Measurements from ENCODE around the gene KLF17. TPM values are rescaled to one million over a fixed set of nuclear protein-coding genes. Genes with fewer than 3 reads are reported as not detected.

Gene KLF17
- total RNA-seq (not detected), polyA plus RNA-seq (not detected)

GRCh38 chr1:44118682-44119081, at the start of gene KLF17:
TSS of gene KLF17 (plus strand) at chr1:44118821. CDS start at chr1:44118908, 87 bp downstream.
- Histone ChIP-seq H3K4me1 (ENCODE audit: control insufficient read depth, insufficient read depth, low read length, poor library complexity, severe bottlenecking) (no peaks in the 10 kb centered on the region), H3K27me3 (ENCODE audit: control insufficient read depth, insufficient read depth, low read length) (peaks cover 1% of the 10 kb centered on the region), H3K36me3 (ENCODE audit: control insufficient read depth, insufficient read depth, low read length) (no peaks in the 10 kb centered on the region), H3K4me3 (ENCODE audit: low read depth, low read length) (no peak within 1 kb of the TSS), H3K27ac (ENCODE audit: insufficient read depth, low read length, poor library complexity, severe bottlenecking) (no peak within 1 kb of the TSS), H3K9me3 (ENCODE audit: control insufficient read depth in 2 of 2, low read length in 2 of 2) (no peaks in the 10 kb centered on the region)
- Mint-ChIP-seq H3K27ac (no peak within 1 kb of the TSS), H3K4me1 (no peaks in the 10 kb centered on the region), H3K36me3 (no peaks in the 10 kb centered on the region), H3K9me3 (no peaks in the 10 kb centered on the region), H3K27me3 (peaks cover 24% of the 10 kb centered on the region), H3K4me3 (no peak within 1 kb of the TSS)
- no peak for DNase-seq
- no peak for ATAC-seq (ENCODE audit: low read depth in 2 of 2)

GRCh38 chr1:44071461-44071860, 47.2 kb upstream of the KLF17 start:
- peaks cover 40% of the 10 kb centered on the region for H3K27me3 Mint-ChIP-seq
- no peak for ATAC-seq (ENCODE audit: low read depth in 2 of 2)
- no peaks in the 10 kb centered on the region for H3K27me3 ChIP-seq (ENCODE audit: control insufficient read depth, insufficient read depth, low read length)
- no peak overlapping the region for H3K4me3 ChIP-seq (ENCODE audit: low read depth, low read length)
- H3K36me3 Mint-ChIP-seq: no peaks in the 10 kb centered on the region
- H3K9me3 ChIP-seq (ENCODE audit: control insufficient read depth in 2 of 2, low read length in 2 of 2): no peaks in the 10 kb centered on the region
- H3K36me3 ChIP-seq (ENCODE audit: control insufficient read depth, insufficient read depth, low read length): no peaks in the 10 kb centered on the region
- peaks cover 0 to 4% (median 0%) of the 10 kb centered on the region in 7 donors for H3K9me3 Mint-ChIP-seq
- H3K4me1 ChIP-seq (ENCODE audit: control insufficient read depth, insufficient read depth, low read length, poor library complexity, severe bottlenecking): no peaks in the 10 kb centered on the region
- H3K27ac Mint-ChIP-seq: no peak overlapping the region
- no peak overlapping the region for H3K4me3 Mint-ChIP-seq
- H3K4me1 Mint-ChIP-seq: peaks cover 0 to 5% (median 0%) of the 10 kb centered on the region in 4 donors
- DNase-seq: no peak
- H3K27ac ChIP-seq (ENCODE audit: insufficient read depth, low read length, poor library complexity, severe bottlenecking): no peak overlapping the region

- Histone ChIP-seq H3K36me3 (ENCODE audit: control insufficient read depth, insufficient read depth, low read length) (no peaks in the 10 kb centered on the region), H3K27me3 (ENCODE audit: control insufficient read depth, insufficient read depth, low read length) (no peaks in the 10 kb centered on the region), H3K4me1 (ENCODE audit: control insufficient read depth, insufficient read depth, low read length, poor library complexity, severe bottlenecking) (no peaks in the 10 kb centered on the region), H3K9me3 (ENCODE audit: control insufficient read depth in 2 of 2, low read length in 2 of 2) (no peaks in the 10 kb centered on the region), H3K27ac (ENCODE audit: insufficient read depth, low read length, poor library complexity, severe bottlenecking) (no peak overlapping the region), H3K4me3 (ENCODE audit: low read depth, low read length) (no peak overlapping the region)
- Mint-ChIP-seq H3K4me1 (peaks cover 0 to 5% (median 0%) of the 10 kb centered on the region in 4 donors), H3K4me3 (no peak overlapping the region), H3K27me3 (peaks cover 35% of the 10 kb centered on the region), H3K27ac (no peak overlapping the region), H3K9me3 (peaks cover 0 to 4% (median 0%) of the 10 kb centered on the region in 7 donors), H3K36me3 (no peaks in the 10 kb centered on the region)
- ATAC-seq (ENCODE audit: low read depth in 2 of 2) (no peak), DNase-seq (no peak)
Measured at GRCh38 chr1:44072204-44072603, 46.4 kb upstream of the KLF17 start.

- H3K4me3 ChIP-seq (ENCODE audit: low read depth, low read length): no peak overlapping the region
- H3K27ac ChIP-seq (ENCODE audit: insufficient read depth, low read length, poor library complexity, severe bottlenecking): no peak overlapping the region
- H3K4me1 ChIP-seq (ENCODE audit: control insufficient read depth, insufficient read depth, low read length, poor library complexity, severe bottlenecking): no peaks in the 10 kb centered on the region
- Mint-ChIP-seq H3K27ac (no peak overlapping the region), H3K9me3 (peaks cover 0 to 4% (median 0%) of the 10 kb centered on the region in 7 donors), H3K27me3 (peaks cover 30% of the 10 kb centered on the region), H3K4me1 (peaks cover 0 to 5% (median 0%) of the 10 kb centered on the region in 4 donors), H3K36me3 (no peaks in the 10 kb centered on the region), H3K4me3 (no peak overlapping the region)
- H3K27me3 ChIP-seq (ENCODE audit: control insufficient read depth, insufficient read depth, low read length): no peaks in the 10 kb centered on the region
- no peak for ATAC-seq (ENCODE audit: low read depth in 2 of 2)
- H3K9me3 ChIP-seq (ENCODE audit: control insufficient read depth in 2 of 2, low read length in 2 of 2): no peaks in the 10 kb centered on the region
- DNase-seq: no peak
- H3K36me3 ChIP-seq (ENCODE audit: control insufficient read depth, insufficient read depth, low read length): no peaks in the 10 kb centered on the region
Measured at GRCh38 chr1:44072821-44073220, 45.8 kb upstream of the KLF17 start.

GRCh38 chr1:44073528-44073927, 45.1 kb upstream of the KLF17 start:
- Mint-ChIP-seq H3K4me1 (peaks cover 0 to 5% (median 0%) of the 10 kb centered on the region in 4 donors), H3K36me3 (no peaks in the 10 kb centered on the region), H3K27ac (no peak overlapping the region), H3K4me3 (peak overlapping the region in 1 of 4 donors; percentile 2), H3K9me3 (peaks cover 0 to 4% (median 0%) of the 10 kb centered on the region in 7 donors), H3K27me3 (peaks cover 30% of the 10 kb centered on the region)
- Histone ChIP-seq H3K27ac (ENCODE audit: insufficient read depth, low read length, poor library complexity, severe bottlenecking) (no peak overlapping the region), H3K4me3 (ENCODE audit: low read depth, low read length) (no peak overlapping the region), H3K36me3 (ENCODE audit: control insufficient read depth, insufficient read depth, low read length) (no peaks in the 10 kb centered on the region), H3K4me1 (ENCODE audit: control insufficient read depth, insufficient read depth, low read length, poor library complexity, severe bottlenecking) (no peaks in the 10 kb centered on the region), H3K27me3 (ENCODE audit: control insufficient read depth, insufficient read depth, low read length) (no peaks in the 10 kb centered on the region), H3K9me3 (ENCODE audit: control insufficient read depth in 2 of 2, low read length in 2 of 2) (no peaks in the 10 kb centered on the region)
- ATAC-seq (ENCODE audit: low read depth in 2 of 2) (no peak), DNase-seq (no peak)

GRCh38 chr1:44074415-44074814, 44.2 kb upstream of the KLF17 start:
- Histone ChIP-seq H3K4me1 (ENCODE audit: control insufficient read depth, insufficient read depth, low read length, poor library complexity, severe bottlenecking) (no peaks in the 10 kb centered on the region), H3K4me3 (ENCODE audit: low read depth, low read length) (no peak overlapping the region), H3K9me3 (ENCODE audit: control insufficient read depth in 2 of 2, low read length in 2 of 2) (no peaks in the 10 kb centered on the region), H3K27me3 (ENCODE audit: control insufficient read depth, insufficient read depth, low read length) (no peaks in the 10 kb centered on the region), H3K27ac (ENCODE audit: insufficient read depth, low read length, poor library complexity, severe bottlenecking) (no peak overlapping the region), H3K36me3 (ENCODE audit: control insufficient read depth, insufficient read depth, low read length) (no peaks in the 10 kb centered on the region)
- no peaks in the 10 kb centered on the region for H3K36me3 Mint-ChIP-seq
- H3K4me1 Mint-ChIP-seq: peaks cover 0 to 5% (median 0%) of the 10 kb centered on the region in 4 donors
- no peak overlapping the region for H3K4me3 Mint-ChIP-seq
- H3K27me3 Mint-ChIP-seq: peaks cover 29% of the 10 kb centered on the region
- no peak overlapping the region for H3K27ac Mint-ChIP-seq
- peaks cover 0 to 4% (median 0%) of the 10 kb centered on the region in 7 donors for H3K9me3 Mint-ChIP-seq
- DNase-seq: no peak
- ATAC-seq (ENCODE audit: low read depth in 2 of 2): no peak

- Histone ChIP-seq H3K27ac (ENCODE audit: insufficient read depth, low read length, poor library complexity, severe bottlenecking) (no peak overlapping the region), H3K4me3 (ENCODE audit: low read depth, low read length) (no peak overlapping the region), H3K27me3 (ENCODE audit: control insufficient read depth, insufficient read depth, low read length) (no peaks in the 10 kb centered on the region), H3K9me3 (ENCODE audit: control insufficient read depth in 2 of 2, low read length in 2 of 2) (no peaks in the 10 kb centered on the region), H3K4me1 (ENCODE audit: control insufficient read depth, insufficient read depth, low read length, poor library complexity, severe bottlenecking) (no peaks in the 10 kb centered on the region), H3K36me3 (ENCODE audit: control insufficient read depth, insufficient read depth, low read length) (no peaks in the 10 kb centered on the region)
- DNase-seq (no peak), ATAC-seq (ENCODE audit: low read depth in 2 of 2) (no peak)
- H3K36me3 Mint-ChIP-seq: no peaks in the 10 kb centered on the region
- peaks cover 0 to 4% (median 0%) of the 10 kb centered on the region in 7 donors for H3K9me3 Mint-ChIP-seq
- H3K4me3 Mint-ChIP-seq: no peak overlapping the region
- peaks cover 0 to 5% (median 0%) of the 10 kb centered on the region in 4 donors for H3K4me1 Mint-ChIP-seq
- peaks cover 33% of the 10 kb centered on the region for H3K27me3 Mint-ChIP-seq
- H3K27ac Mint-ChIP-seq: no peak overlapping the region
Measured at GRCh38 chr1:44076066-44076465, 42.6 kb upstream of the KLF17 start.

GRCh38 chr1:44077421-44077820, 41.2 kb upstream of the KLF17 start:
- Histone ChIP-seq H3K4me3 (ENCODE audit: low read depth, low read length) (no peak overlapping the region), H3K36me3 (ENCODE audit: control insufficient read depth, insufficient read depth, low read length) (no peaks in the 10 kb centered on the region), H3K4me1 (ENCODE audit: control insufficient read depth, insufficient read depth, low read length, poor library complexity, severe bottlenecking) (no peaks in the 10 kb centered on the region), H3K27me3 (ENCODE audit: control insufficient read depth, insufficient read depth, low read length) (peaks cover 5% of the 10 kb centered on the region), H3K27ac (ENCODE audit: insufficient read depth, low read length, poor library complexity, severe bottlenecking) (no peak overlapping the region), H3K9me3 (ENCODE audit: control insufficient read depth in 2 of 2, low read length in 2 of 2) (no peaks in the 10 kb centered on the region)
- Mint-ChIP-seq H3K36me3 (no peaks in the 10 kb centered on the region), H3K4me3 (no peak overlapping the region), H3K27me3 (peaks cover 30% of the 10 kb centered on the region), H3K27ac (no peak overlapping the region), H3K4me1 (peaks cover 0 to 5% (median 0%) of the 10 kb centered on the region in 4 donors), H3K9me3 (peaks cover 0 to 4% (median 0%) of the 10 kb centered on the region in 7 donors)
- no peak for ATAC-seq (ENCODE audit: low read depth in 2 of 2)
- no peak for DNase-seq

All from CD4-positive, CD25-positive, alpha-beta regulatory T cell (primary cell).